Erythroblast (primary cell): ENCODE results near the gene MOXD1.

Source experiments
- DNase-seq, 2 experiments: peaks; one replicate each; lab custom pipeline; 2025; lab: John Stamatoyannopoulos, UW
- GATA1 ChIP-seq: IDR thresholded peaks from 2 replicates; pipeline ENCODE4 v1.6.1; 2011; ENCODE audit warnings: low read depth, mild to moderate bottlenecking, control low read depth, low read length, moderate library complexity
- POLR2A ChIP-seq: IDR thresholded peaks from 2 replicates; pipeline ENCODE4 v1.6.1; 2011; ENCODE audit warnings: mild to moderate bottlenecking, low read length

MOXD1 gene

GRCh38 chr6:132400883-132401617 lies at the start of gene MOXD1:
Gene MOXD1 (minus strand): TSS chr6:132401475. CDS start chr6:132401426, 49 bp downstream.
- peak; percentile 19 to 25 for DNase-seq
- TF ChIP-seq GATA1 (no peak), POLR2A (no peak)

- no peak for DNase-seq
- no peak for TF ChIP-seq GATA1
- TF ChIP-seq POLR2A = no peak
Observed at GRCh38 chr6:132446855-132447241, 45.6 kb upstream of the MOXD1 start.

DNA sequence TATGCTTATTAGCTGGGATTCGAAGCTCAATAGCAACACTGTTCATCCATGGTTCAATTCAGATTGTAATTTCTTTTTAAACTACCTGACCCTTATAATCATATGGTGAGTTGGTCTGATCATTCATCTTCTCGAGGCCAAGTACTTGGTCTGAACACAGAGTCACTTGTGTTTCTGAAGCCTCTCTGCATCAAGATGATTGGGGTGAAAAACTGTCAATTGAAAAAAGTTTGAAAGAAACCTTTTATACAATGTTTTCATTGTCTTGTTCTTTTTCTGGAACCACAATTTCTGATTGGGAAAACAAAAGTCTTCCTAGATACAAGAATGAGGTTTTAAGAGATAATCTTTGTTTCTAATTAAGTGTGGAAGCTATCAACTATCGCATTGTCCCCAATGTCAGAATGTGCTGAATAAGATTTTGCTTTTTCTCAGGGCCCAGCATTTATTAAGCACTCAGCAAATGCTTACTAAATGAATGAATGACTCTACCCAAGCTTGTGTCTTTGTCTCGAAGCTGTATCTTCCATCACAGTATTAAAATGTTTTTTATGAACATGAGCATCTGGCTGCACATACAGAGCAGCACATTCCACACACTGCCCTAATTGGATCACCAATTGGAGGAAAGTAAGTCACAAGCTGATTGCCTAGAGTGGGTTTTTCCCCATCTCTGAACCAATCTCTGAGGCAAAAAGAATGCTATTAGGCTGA lies 45.0 kb upstream of the MOXD1 start:
- TF ChIP-seq GATA1 = no peak
- TF ChIP-seq POLR2A = no peak

GRCh38 chr6:132445201-132445951 lies 44.1 kb upstream of the MOXD1 start:
- no peak for DNase-seq
- no peak for TF ChIP-seq POLR2A
- TF ChIP-seq GATA1 = no peak

More for the DNA sequence above, 45.0 kb upstream of the MOXD1 start:
- DNase-seq = no peak

DNA sequence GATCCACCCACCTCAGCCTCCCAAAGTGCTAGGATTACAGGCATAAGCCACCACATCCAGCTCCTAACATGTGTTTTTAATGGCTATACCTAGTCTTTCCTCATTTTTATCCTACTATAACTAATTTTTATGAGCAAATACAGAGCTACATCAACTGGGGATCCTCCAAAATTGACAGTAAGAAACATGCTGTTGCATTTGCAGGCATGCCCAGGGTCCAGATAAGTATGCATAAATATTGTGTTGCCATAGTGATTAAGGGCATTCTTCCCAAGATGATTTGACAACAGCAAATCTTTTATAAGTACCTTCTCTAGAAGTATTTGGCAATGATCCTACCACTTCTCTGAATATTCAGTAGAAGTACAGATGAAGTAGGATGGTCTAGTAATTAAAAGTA lies 41.9 kb upstream of the MOXD1 start:
- DNase-seq = no peak
- TF ChIP-seq GATA1 (no peak), POLR2A (no peak)

GRCh38 chr6:132430110-132430509 lies 28.8 kb upstream of the MOXD1 start:
- DNase-seq = no peak
- TF ChIP-seq GATA1 (no peak), POLR2A (no peak)

DNA sequence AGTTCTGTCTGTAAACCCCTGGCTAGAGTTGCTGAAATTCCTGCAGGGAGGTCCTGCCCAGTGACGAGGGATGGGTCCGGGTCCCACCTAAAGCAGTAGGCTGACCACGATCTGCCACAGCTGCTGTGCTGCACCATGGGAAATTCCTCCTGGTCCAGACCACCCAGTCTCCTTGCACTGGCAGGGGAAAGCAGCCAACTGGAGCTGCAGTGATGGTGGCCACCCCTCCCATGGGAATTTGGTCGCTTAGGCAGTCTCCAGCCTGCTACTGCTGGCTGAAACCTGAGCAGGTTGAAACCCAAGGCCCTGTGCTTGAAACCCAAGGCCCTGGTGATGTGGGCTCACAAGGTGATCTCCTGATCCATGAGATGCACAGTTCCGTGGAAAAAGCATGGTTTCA lies 23.9 kb upstream of the MOXD1 start:
- TF ChIP-seq POLR2A (no peak), GATA1 (no peak)
- no peak for DNase-seq

- DNase-seq = no peak
- TF ChIP-seq GATA1 = no peak
- no peak for TF ChIP-seq POLR2A
Observed at GRCh38 chr6:132423839-132424238, 22.6 kb upstream of the MOXD1 start.

DNA sequence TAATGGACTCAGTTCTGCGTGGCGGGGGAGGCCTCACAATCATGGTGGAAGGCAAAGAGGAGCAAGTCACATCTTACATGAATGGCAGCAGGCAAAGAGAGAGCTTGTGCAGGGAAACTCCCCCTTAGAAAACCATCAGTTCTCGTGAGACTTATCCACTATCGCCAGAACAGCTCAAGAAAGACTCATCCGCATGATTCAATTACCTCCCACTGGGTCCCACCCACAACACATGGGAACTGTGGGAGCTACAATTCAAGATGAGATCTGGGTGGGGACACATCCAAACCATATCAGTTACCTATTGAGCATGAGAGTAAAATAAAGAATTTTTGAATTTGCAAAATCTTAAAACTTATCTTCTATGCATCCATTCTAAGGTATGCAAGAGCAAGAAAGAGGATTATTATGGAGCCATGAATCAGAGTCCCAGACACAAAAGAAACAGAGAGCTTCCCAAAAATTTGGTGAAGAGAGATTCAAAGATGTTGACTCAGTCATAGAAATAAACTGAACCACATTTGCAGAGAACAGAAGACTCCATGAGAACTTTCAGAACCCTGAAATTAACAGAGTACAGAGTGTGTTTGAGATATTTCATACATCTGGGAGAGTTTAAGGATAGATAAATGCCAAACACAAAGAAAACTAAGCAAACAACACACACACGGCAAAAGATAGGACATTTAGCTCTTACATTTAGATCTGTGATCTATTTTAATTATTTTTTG lies 17.1 kb upstream of the MOXD1 start:
- no peak for DNase-seq
- no peak for TF ChIP-seq POLR2A
- no peak for TF ChIP-seq GATA1

DNA sequence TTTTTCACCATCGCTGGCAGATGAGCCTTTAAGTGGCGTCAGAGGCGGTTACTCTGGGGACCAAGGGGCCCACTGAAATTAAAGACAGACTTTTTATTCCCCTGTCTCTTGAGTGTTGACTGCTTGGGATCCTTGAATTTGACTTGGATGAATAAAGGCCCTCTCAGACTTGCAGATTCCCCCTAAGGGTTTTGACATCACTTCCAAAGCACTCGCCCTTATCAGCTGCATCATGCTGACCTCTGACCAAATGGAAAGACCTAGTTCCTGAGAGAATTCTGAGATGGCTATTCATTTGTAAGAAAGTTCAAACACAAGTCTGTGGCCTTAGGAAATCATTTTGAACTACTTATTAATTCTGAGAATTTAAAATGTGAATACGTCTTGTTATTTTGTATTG lies 13.5 kb upstream of the MOXD1 start:
- DNase-seq = no peak

DNA sequence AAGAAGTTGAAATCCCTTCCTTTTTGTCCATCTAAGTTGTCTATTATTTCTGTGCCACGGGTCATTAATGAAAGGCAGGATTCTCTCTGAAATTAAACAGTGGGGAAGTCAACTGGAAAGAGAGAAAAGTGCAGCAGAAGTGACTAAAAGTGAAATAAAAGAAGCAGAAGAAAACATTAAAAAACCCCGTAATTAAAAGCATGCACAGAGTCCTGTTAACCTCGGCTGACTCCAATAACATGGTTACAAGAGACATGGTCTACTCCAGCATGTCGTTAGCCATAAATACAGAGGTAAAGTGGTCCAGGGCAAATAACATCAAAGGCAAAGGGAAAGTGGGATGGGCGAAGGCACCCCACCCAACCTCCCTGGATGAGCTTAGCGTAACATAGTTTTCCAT lies 13.0 kb upstream of the MOXD1 start:
- TF ChIP-seq GATA1 (no peak), POLR2A (no peak)
- DNase-seq = no peak

More for the DNA sequence above, 13.5 kb upstream of the MOXD1 start:
- TF ChIP-seq POLR2A = no peak

DNA sequence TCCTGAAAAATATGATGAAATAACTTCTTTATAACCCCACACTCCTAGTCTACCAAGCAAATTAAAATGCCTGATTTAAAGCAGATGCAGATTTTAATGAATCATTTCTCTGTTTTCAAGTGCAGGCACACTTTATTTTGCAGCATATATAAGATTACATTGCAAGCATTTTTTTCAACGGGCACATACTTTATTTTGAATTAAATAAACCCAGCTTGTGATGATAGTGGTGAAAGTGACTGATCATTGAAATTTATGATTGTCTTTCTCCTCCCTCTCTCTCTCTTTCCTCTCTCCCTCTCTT lies 12.2 kb upstream of the MOXD1 start:
- no peak for DNase-seq
- TF ChIP-seq GATA1 = no peak
- no peak for TF ChIP-seq POLR2A

GRCh38 chr6:132412656-132413498 lies 11.6 kb upstream of the MOXD1 start:
- DNase-seq = no peak
- no peak for TF ChIP-seq GATA1
- no peak for TF ChIP-seq POLR2A
